Neural cell (in vitro differentiated cells): ENCODE measurements around the gene RPP30. TPM values are rescaled to one million over a fixed set of nuclear protein-coding genes. Genes with fewer than 3 reads are reported as not detected.

Source experiments
- H2AFZ ChIP-seq: fragments of 200-600, 300-800 bp; sonication (generic), shearing (Covaris generic); 2 replicates; pipeline ENCODE4 v1.6.0; 2014; ENCODE audit warnings: low read depth, mild to moderate bottlenecking, antibody characterized with exemption, low read length, moderate library complexity
- H3F3A ChIP-seq: fragments of 200-600 bp; shearing (Covaris generic); 2 replicates; pipeline ENCODE4 v1.6.1; 2016; ENCODE audit warnings: mild to moderate bottlenecking, moderate library complexity, mixed read lengths, antibody characterized with exemption, low read length; ENCODE audit not compliant: insufficient read depth, poor library complexity, severe bottlenecking
- H3K27ac ChIP-seq: fragments of 200-600, 300-800 bp; sonication (generic), shearing (Covaris generic); 2 replicates; pipeline ENCODE4 v1.5.1; 2014; ENCODE audit warnings: mild to moderate bottlenecking, low read length, moderate library complexity
- H3K27me3 ChIP-seq: fragments of 300-800, 200-600 bp; sonication (generic), shearing (Covaris generic); 2 replicates; pipeline ENCODE4 v1.6.0; 2014; ENCODE audit warnings: mild to moderate bottlenecking, low read depth, low read length, moderate library complexity; ENCODE audit not compliant: insufficient read depth
- H3K36me3 ChIP-seq: fragments of 300-800, 200-600 bp; sonication (generic), shearing (Covaris generic); 2 replicates; pipeline ENCODE4 v1.5.1; 2014; ENCODE audit warnings: mild to moderate bottlenecking, antibody characterized with exemption, low read length, moderate library complexity; ENCODE audit not compliant: insufficient read depth
- H3K4me2 ChIP-seq: fragments of 300-800, 200-600 bp; sonication (generic), shearing (Covaris generic); 2 replicates; pipeline ENCODE4 v1.6.0; 2014; ENCODE audit warnings: mild to moderate bottlenecking, low read length
- H3K4me3 ChIP-seq: fragments of 300-800, 200-600 bp; sonication (generic), shearing (Covaris generic); 2 replicates; pipeline ENCODE4 v1.5.1; 2014; ENCODE audit warnings: mild to moderate bottlenecking, low read length, moderate library complexity
- H3K79me2 ChIP-seq: fragments of 200-600 bp; shearing (Covaris generic); replicated peaks from 2 replicates; pipeline ENCODE4 v1.6.0; 2014; ENCODE audit warnings: mild to moderate bottlenecking, low read length, moderate library complexity; ENCODE audit not compliant: insufficient read depth
- H3K9ac ChIP-seq: fragments of 300-800, 200-600 bp; sonication (generic), shearing (Covaris generic); 2 replicates; pipeline ENCODE4 v1.6.1; 2016; ENCODE audit warnings: mild to moderate bottlenecking, low read length, mixed read lengths
- H3K9me2 ChIP-seq: fragments of 200-600 bp; shearing (Covaris generic); 2 replicates; pipeline ENCODE4 v1.6.1; 2016; ENCODE audit warnings: mild to moderate bottlenecking, low read length, mixed read lengths; ENCODE audit not compliant: insufficient read depth
- H3K9me3 ChIP-seq: fragments of 200-600, 300-800 bp; sonication (generic), shearing (Covaris generic); 2 replicates; pipeline ENCODE4 v1.6.1; 2016; ENCODE audit warnings: mild to moderate bottlenecking, mixed run types, low read length, moderate library complexity, mixed read lengths
- H4K20me1 ChIP-seq: fragments of 200-600 bp; shearing (Covaris generic); 2 replicates; pipeline ENCODE4 v1.6.1; 2016; ENCODE audit warnings: mild to moderate bottlenecking, mixed run types; ENCODE audit not compliant: insufficient read depth
- EP300 ChIP-seq: fragments of 450-650 bp; conservative IDR thresholded peaks from 2 replicates; pipeline ENCODE4 v1.6.1; 2014; ENCODE audit warnings: antibody characterized with exemption, mild to moderate bottlenecking, moderate library complexity; ENCODE audit not compliant: poor library complexity, severe bottlenecking
- EZH2 ChIP-seq: fragments of 200-600, 300-800 bp; shearing (Covaris generic), sonication (generic); IDR thresholded peaks from 2 replicates; pipeline ENCODE4 v1.6.1; 2014; ENCODE audit warnings: antibody characterized with exemption, low read length, borderline replicate concordance, mild to moderate bottlenecking; ENCODE audit not compliant: insufficient read depth, poor library complexity, severe bottlenecking
- MXI1 ChIP-seq: fragments of 450-650 bp; conservative IDR thresholded peaks from 2 replicates; pipeline ENCODE4 v1.6.1; 2014; ENCODE audit warnings: antibody characterized with exemption, mild to moderate bottlenecking; ENCODE audit not compliant: poor library complexity, severe bottlenecking
- POLR2AphosphoS5 ChIP-seq: IDR thresholded peaks from 2 replicates; pipeline ENCODE4 v1.6.1; 2012
- RAD21 ChIP-seq: fragments of 450-650 bp; conservative IDR thresholded peaks from 2 replicates; pipeline ENCODE4 v1.6.1; 2014; ENCODE audit warnings: antibody characterized with exemption, mild to moderate bottlenecking, moderate library complexity
- SMC3 ChIP-seq: fragments of 450-650 bp; conservative IDR thresholded peaks from 2 replicates; pipeline ENCODE4 v1.6.1; 2014; ENCODE audit warnings: antibody characterized with exemption, mild to moderate bottlenecking, moderate library complexity; ENCODE audit not compliant: poor library complexity
- TAF1 ChIP-seq: IDR thresholded peaks from 2 replicates; pipeline ENCODE4 v1.6.1; 2012; ENCODE audit warnings: low read depth
- polyA plus RNA-seq: library from polyadenylated mRNA; depleted of rRNA; stranded (reverse); fragments of >200 nt; gene quantifications from 2 replicates; pipeline ENCODE4 v1.2.3, GENCODE V29; 2014
- TF ChIP-seq, protein P1 (sequence below): IDR thresholded peaks from 2 replicates; pipeline ENCODE4 v1.6.1; 2012; ENCODE audit warnings: borderline replicate concordance
- TF ChIP-seq, protein P2 (sequence below): fragments of 450-650 bp; IDR thresholded peaks from 2 replicates; pipeline ENCODE4 v1.5.1; 2014; ENCODE audit warnings: antibody characterized with exemption, mild to moderate bottlenecking, moderate library complexity; ENCODE audit not compliant: poor library complexity, severe bottlenecking

Gene RPP30
- polyA plus RNA-seq, 1 donor from 2014 or later = 86.5 TPM

DNA sequence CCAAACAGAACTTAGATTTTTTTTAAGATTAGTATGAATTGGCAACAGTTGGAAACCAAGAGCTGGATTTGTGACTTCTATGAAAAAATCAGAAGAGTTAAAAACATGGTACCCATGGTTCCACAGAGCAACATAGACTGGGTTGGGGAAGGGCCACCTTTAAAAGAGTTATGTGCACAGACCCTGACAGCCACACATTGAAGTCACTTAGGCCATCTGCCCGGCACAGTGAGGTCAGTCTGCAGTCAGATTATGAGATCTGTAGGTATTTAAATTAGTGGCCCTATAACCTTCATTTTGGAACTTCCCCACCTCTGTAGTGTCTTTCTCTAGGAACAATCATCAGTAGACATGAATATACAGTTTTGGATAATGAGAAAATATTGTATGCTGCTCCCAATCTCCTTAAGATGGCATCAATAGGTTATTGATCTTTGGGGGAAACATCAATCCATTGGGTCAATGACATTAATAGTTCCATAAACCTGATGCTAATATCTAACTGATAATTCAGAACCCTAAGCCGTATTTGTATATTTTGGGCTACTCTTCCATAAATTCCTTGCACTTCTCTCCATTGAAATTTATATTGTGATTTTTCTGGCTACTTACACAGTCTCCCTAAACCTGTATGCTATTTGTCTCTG, 42.1 kb downstream of the RPP30 start:
- no peak overlapping the region for H3K9ac ChIP-seq
- no peaks in the 10 kb centered on the region for H3F3A ChIP-seq
- no peaks in the 10 kb centered on the region for H4K20me1 ChIP-seq
- TF ChIP-seq TAF1 = no peak
- no peak for TF ChIP-seq MXI1
- TF ChIP-seq POLR2AphosphoS5 = no peak
- TF ChIP-seq, protein P1, sequence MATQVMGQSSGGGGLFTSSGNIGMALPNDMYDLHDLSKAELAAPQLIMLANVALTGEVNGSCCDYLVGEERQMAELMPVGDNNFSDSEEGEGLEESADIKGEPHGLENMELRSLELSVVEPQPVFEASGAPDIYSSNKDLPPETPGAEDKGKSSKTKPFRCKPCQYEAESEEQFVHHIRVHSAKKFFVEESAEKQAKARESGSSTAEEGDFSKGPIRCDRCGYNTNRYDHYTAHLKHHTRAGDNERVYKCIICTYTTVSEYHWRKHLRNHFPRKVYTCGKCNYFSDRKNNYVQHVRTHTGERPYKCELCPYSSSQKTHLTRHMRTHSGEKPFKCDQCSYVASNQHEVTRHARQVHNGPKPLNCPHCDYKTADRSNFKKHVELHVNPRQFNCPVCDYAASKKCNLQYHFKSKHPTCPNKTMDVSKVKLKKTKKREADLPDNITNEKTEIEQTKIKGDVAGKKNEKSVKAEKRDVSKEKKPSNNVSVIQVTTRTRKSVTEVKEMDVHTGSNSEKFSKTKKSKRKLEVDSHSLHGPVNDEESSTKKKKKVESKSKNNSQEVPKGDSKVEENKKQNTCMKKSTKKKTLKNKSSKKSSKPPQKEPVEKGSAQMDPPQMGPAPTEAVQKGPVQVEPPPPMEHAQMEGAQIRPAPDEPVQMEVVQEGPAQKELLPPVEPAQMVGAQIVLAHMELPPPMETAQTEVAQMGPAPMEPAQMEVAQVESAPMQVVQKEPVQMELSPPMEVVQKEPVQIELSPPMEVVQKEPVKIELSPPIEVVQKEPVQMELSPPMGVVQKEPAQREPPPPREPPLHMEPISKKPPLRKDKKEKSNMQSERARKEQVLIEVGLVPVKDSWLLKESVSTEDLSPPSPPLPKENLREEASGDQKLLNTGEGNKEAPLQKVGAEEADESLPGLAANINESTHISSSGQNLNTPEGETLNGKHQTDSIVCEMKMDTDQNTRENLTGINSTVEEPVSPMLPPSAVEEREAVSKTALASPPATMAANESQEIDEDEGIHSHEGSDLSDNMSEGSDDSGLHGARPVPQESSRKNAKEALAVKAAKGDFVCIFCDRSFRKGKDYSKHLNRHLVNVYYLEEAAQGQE = no peak
- no peak for TF ChIP-seq EP300
- TF ChIP-seq, protein P2, sequence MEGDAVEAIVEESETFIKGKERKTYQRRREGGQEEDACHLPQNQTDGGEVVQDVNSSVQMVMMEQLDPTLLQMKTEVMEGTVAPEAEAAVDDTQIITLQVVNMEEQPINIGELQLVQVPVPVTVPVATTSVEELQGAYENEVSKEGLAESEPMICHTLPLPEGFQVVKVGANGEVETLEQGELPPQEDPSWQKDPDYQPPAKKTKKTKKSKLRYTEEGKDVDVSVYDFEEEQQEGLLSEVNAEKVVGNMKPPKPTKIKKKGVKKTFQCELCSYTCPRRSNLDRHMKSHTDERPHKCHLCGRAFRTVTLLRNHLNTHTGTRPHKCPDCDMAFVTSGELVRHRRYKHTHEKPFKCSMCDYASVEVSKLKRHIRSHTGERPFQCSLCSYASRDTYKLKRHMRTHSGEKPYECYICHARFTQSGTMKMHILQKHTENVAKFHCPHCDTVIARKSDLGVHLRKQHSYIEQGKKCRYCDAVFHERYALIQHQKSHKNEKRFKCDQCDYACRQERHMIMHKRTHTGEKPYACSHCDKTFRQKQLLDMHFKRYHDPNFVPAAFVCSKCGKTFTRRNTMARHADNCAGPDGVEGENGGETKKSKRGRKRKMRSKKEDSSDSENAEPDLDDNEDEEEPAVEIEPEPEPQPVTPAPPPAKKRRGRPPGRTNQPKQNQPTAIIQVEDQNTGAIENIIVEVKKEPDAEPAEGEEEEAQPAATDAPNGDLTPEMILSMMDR = no peak
- no peak for TF ChIP-seq RAD21
- no peak for TF ChIP-seq EZH2
- TF ChIP-seq SMC3 = no peak
- H2AFZ ChIP-seq = no peak overlapping the region
- no peaks in the 10 kb centered on the region for H3K27me3 ChIP-seq
- H3K79me2 ChIP-seq = no peaks in the 10 kb centered on the region
- no peak overlapping the region for H3K4me2 ChIP-seq
- H3K27ac ChIP-seq = no peak overlapping the region
- H3K9me3 ChIP-seq = no peaks in the 10 kb centered on the region
- H3K4me3 ChIP-seq = no peak overlapping the region
- no peaks in the 10 kb centered on the region for H3K36me3 ChIP-seq
- no peaks in the 10 kb centered on the region for H3K9me2 ChIP-seq

DNA sequence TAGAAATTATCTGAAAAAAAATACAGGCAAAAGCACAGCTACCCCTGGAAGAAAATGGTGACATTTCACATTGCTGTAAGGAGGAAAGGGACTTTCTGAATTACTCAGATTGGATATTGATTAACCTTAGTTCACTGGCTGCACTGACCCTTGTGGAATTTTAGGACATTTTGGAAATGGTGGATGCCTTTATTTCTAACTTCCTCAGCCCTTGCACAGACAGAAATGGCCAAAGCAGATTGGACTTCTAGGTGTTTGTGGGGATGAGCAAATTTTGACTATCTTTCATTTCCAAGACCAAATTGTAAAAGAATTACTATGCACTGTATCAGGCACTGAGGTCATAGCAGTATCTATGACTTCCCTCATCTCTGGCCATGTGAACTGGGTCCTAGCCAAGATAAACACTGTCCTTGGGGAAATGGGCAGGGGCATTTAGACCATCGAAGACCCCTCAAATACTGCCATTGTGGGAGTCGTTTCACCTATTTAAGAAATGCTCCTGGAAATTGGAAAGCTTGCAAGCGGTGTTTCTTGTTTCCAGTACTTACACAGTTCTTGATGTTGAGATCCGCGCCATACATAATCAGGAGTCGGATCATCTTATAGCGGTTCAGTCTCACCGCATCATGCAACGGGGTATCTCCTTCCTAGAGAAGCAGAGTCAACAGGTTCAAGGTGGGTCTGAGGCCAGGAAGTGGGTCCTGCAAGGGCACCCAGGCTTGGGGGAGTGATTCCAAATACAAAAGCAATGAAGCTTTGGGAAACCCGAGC, 43.4 kb downstream of the RPP30 start:
- H3K4me2 ChIP-seq = no peak overlapping the region
- H4K20me1 ChIP-seq = no peaks in the 10 kb centered on the region
- no peaks in the 10 kb centered on the region for H3K79me2 ChIP-seq
- no peaks in the 10 kb centered on the region for H3K9me2 ChIP-seq
- H3K4me3 ChIP-seq = no peak overlapping the region
- H3K9ac ChIP-seq = no peak overlapping the region
- no peak overlapping the region for H2AFZ ChIP-seq
- H3K36me3 ChIP-seq = no peaks in the 10 kb centered on the region
- H3F3A ChIP-seq = no peaks in the 10 kb centered on the region
- H3K9me3 ChIP-seq = no peaks in the 10 kb centered on the region
- no peak overlapping the region for H3K27ac ChIP-seq
- TF ChIP-seq TAF1 = no peak
- TF ChIP-seq POLR2AphosphoS5 = no peak
- TF ChIP-seq EP300 = no peak
- TF ChIP-seq, protein P1 = no peak
- TF ChIP-seq, protein P2 = no peak
- TF ChIP-seq MXI1 = no peak
- TF ChIP-seq SMC3 = no peak
- TF ChIP-seq EZH2 = no peak
- TF ChIP-seq RAD21 = no peak
- H3K27me3 ChIP-seq = no peaks in the 10 kb centered on the region
